Measurements from ENCODE around the gene STBD1. TPM values are rescaled to one million over a fixed set of nuclear protein-coding genes. Genes with fewer than 3 reads are reported as not detected.

Gene STBD1
- total RNA-seq, 1 experiment from 2014 or later = 4.9 TPM

DNA sequence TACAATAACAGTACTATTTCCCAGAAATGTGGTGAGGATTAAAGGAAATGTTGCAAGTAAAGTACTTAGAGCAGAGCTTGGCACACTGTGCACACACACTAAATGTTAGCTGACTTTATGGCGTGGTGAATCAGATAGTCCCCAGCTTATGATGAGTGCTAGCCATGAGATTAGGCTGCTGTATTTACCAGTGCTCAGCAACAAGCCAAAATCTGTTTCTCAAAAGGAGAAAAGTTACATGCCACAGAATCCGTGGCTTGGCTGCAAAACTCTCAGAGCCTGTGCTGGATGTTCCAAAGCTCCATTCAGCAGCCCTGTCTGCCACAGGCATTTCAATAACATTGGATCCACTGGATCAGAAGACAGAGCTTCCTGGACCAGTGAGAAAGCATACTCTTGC lies 12.8 kb upstream of the STBD1 start:
- no peak for ATAC-seq

DNA sequence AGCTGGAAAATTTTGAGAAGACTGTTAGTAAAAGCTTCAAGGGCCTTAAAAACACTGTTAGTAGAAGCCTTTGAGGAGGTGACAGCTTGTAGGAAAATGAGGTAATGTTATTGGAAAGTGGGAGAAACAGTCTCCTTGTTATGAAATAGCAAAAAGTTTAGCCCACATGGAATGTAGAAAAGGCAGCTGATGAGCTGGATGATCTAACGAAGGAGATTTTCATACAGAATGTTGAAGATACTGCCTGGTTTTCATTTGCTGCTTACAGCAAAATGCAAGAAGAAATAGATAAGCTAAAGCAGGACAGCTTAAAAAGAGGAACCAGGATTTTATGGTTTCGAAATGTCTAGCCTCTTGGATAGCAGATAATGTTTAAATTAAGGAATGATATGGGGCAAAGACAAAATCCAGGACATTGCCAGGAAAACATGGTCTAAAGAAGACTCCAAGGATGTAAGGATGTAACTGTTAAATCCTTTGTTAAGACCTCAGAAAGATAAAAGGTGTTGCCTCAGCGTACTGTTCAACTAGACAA lies 10.2 kb upstream of the STBD1 start:
- DNase-seq (ENCODE audit: low read depth, low spot score) (no peak), ATAC-seq (no peak)
- no TSS peak for BruUV-seq (replicated peaks)
- Histone ChIP-seq H3K4me1 (ENCODE audit: control insufficient read depth, insufficient read depth, low read length) (peaks cover 9% of the 10 kb centered on the region), H3K9me3 (ENCODE audit: control insufficient read depth, insufficient read depth, low read depth, low read length) (no peaks in the 10 kb centered on the region), H3K4me3 (ENCODE audit: low read depth in 2 of 2, low read length in 2 of 2) (no peak overlapping the region), H3K27me3 (ENCODE audit: control insufficient read depth, insufficient read depth, low read length) (no peaks in the 10 kb centered on the region), H3K27ac (ENCODE audit: low read length) (no peak overlapping the region), H3K36me3 (ENCODE audit: control insufficient read depth, insufficient read depth, low read length) (no peaks in the 10 kb centered on the region)
- intact Hi-C loops (cut with micrococcal nuclease; ENCODE audit: unreplicated experiment) (no loop called here), in situ Hi-C loops (cut with HindIII; ENCODE audit: low pct_unique_long_range_greater_than_20kb, low sequenced_read_pairs) (no loop called here)
- ChIA-PET CTCF (no interaction called here), POLR2A (no interaction called here)
- TF ChIP-seq TCF7L2 (IDR thresholded peaks at IDR 0.05; ENCODE audit: low read depth, low read length) (no peak), POLR2AphosphoS5 (IDR thresholded peaks at IDR 0.05; ENCODE audit: low read depth, low read length) (no peak), SIN3A (IDR thresholded peaks at IDR 0.05; ENCODE audit: borderline replicate concordance, insufficient read depth, low read depth, low read length) (no peak)
- TF ChIP-seq, protein P1, sequence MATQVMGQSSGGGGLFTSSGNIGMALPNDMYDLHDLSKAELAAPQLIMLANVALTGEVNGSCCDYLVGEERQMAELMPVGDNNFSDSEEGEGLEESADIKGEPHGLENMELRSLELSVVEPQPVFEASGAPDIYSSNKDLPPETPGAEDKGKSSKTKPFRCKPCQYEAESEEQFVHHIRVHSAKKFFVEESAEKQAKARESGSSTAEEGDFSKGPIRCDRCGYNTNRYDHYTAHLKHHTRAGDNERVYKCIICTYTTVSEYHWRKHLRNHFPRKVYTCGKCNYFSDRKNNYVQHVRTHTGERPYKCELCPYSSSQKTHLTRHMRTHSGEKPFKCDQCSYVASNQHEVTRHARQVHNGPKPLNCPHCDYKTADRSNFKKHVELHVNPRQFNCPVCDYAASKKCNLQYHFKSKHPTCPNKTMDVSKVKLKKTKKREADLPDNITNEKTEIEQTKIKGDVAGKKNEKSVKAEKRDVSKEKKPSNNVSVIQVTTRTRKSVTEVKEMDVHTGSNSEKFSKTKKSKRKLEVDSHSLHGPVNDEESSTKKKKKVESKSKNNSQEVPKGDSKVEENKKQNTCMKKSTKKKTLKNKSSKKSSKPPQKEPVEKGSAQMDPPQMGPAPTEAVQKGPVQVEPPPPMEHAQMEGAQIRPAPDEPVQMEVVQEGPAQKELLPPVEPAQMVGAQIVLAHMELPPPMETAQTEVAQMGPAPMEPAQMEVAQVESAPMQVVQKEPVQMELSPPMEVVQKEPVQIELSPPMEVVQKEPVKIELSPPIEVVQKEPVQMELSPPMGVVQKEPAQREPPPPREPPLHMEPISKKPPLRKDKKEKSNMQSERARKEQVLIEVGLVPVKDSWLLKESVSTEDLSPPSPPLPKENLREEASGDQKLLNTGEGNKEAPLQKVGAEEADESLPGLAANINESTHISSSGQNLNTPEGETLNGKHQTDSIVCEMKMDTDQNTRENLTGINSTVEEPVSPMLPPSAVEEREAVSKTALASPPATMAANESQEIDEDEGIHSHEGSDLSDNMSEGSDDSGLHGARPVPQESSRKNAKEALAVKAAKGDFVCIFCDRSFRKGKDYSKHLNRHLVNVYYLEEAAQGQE (IDR thresholded peaks at IDR 0.05; ENCODE audit: insufficient read depth in 1 of 2, low read depth in 2 of 2, low read length in 1 of 2) = no peak
- TF ChIP-seq, protein P2, sequence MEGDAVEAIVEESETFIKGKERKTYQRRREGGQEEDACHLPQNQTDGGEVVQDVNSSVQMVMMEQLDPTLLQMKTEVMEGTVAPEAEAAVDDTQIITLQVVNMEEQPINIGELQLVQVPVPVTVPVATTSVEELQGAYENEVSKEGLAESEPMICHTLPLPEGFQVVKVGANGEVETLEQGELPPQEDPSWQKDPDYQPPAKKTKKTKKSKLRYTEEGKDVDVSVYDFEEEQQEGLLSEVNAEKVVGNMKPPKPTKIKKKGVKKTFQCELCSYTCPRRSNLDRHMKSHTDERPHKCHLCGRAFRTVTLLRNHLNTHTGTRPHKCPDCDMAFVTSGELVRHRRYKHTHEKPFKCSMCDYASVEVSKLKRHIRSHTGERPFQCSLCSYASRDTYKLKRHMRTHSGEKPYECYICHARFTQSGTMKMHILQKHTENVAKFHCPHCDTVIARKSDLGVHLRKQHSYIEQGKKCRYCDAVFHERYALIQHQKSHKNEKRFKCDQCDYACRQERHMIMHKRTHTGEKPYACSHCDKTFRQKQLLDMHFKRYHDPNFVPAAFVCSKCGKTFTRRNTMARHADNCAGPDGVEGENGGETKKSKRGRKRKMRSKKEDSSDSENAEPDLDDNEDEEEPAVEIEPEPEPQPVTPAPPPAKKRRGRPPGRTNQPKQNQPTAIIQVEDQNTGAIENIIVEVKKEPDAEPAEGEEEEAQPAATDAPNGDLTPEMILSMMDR (IDR thresholded peaks at IDR 0.05) = no peak

More for the DNA sequence above, 12.8 kb upstream of the STBD1 start:
- Histone ChIP-seq H3K4me1 (ENCODE audit: control insufficient read depth, insufficient read depth, low read length) (no peaks in the 10 kb centered on the region), H3K36me3 (ENCODE audit: control insufficient read depth, insufficient read depth, low read length) (no peaks in the 10 kb centered on the region), H3K27ac (ENCODE audit: low read length) (no peak overlapping the region), H3K4me3 (ENCODE audit: low read depth in 2 of 2, low read length in 2 of 2) (no peak overlapping the region), H3K9me3 (ENCODE audit: control insufficient read depth, insufficient read depth, low read depth, low read length) (no peaks in the 10 kb centered on the region), H3K27me3 (ENCODE audit: control insufficient read depth, insufficient read depth, low read length) (no peaks in the 10 kb centered on the region)
- TF ChIP-seq, protein P2 (IDR thresholded peaks at IDR 0.05) = no peak
- no peak for TF ChIP-seq SIN3A (IDR thresholded peaks at IDR 0.05; ENCODE audit: borderline replicate concordance, insufficient read depth, low read depth, low read length)
- TF ChIP-seq, protein P1 (IDR thresholded peaks at IDR 0.05; ENCODE audit: insufficient read depth in 1 of 2, low read depth in 2 of 2, low read length in 1 of 2) = no peak
- no peak for TF ChIP-seq POLR2AphosphoS5 (IDR thresholded peaks at IDR 0.05; ENCODE audit: low read depth, low read length)
- TF ChIP-seq TCF7L2 (IDR thresholded peaks at IDR 0.05; ENCODE audit: low read depth, low read length) = no peak
- in situ Hi-C loops (cut with HindIII; ENCODE audit: low pct_unique_long_range_greater_than_20kb, low sequenced_read_pairs) (no loop called here), intact Hi-C loops (cut with micrococcal nuclease; ENCODE audit: unreplicated experiment) (no loop called here)
- no peak for DNase-seq (ENCODE audit: low read depth, low spot score)
- no TSS peak for BruUV-seq (replicated peaks)
- ChIA-PET POLR2A (no interaction called here), CTCF (no interaction called here)

All from Panc1 (cell line).